Measurements from ENCODE around the gene ATP10B.

The ATP10B gene

GRCh38 chr5:160555581-160555970, 296.4 kb downstream of the ATP10B start:
- DNase-seq (ENCODE audit: low read depth) = no peak

GRCh38 chr5:160550075-160550474, 301.9 kb downstream of the ATP10B start:
- DNase-seq (ENCODE audit: low read depth) = no peak

- peak; percentile 25 for DNase-seq (ENCODE audit: low read depth)
Observed at GRCh38 chr5:160548949-160549645, 302.9 kb downstream of the ATP10B start.

GRCh38 chr5:160547872-160548271, 304.1 kb downstream of the ATP10B start:
- DNase-seq (ENCODE audit: low read depth) = no peak

- DNase-seq (ENCODE audit: low read depth) = no peak
Observed at GRCh38 chr5:160547061-160547460, 304.9 kb downstream of the ATP10B start.

- no peak for DNase-seq (ENCODE audit: low read depth)
Observed at GRCh38 chr5:160545832-160546231, 306.2 kb downstream of the ATP10B start.

GRCh38 chr5:160543395-160543794, 308.6 kb downstream of the ATP10B start:
- DNase-seq (ENCODE audit: low read depth) = no peak

GRCh38 chr5:160542840-160543239, 309.2 kb downstream of the ATP10B start:
- no peak for DNase-seq (ENCODE audit: low read depth)

GRCh38 chr5:160542281-160542680, 309.7 kb downstream of the ATP10B start:
- DNase-seq (ENCODE audit: low read depth) = no peak

GRCh38 chr5:160539431-160539830, 312.6 kb downstream of the ATP10B start:
- DNase-seq (ENCODE audit: low read depth) = no peak

GRCh38 chr5:160537940-160538339, 314.1 kb downstream of the ATP10B start:
- DNase-seq (ENCODE audit: low read depth) = no peak

GRCh38 chr5:160537116-160537515, 314.9 kb downstream of the ATP10B start:
- DNase-seq (ENCODE audit: low read depth) = no peak

- no peak for DNase-seq (ENCODE audit: low read depth)
Observed at GRCh38 chr5:160534914-160535313, 317.1 kb downstream of the ATP10B start.

GRCh38 chr5:160534125-160534524, 317.9 kb downstream of the ATP10B start:
- DNase-seq (ENCODE audit: low read depth) = no peak

- DNase-seq (ENCODE audit: low read depth) = no peak
Observed at GRCh38 chr5:160525471-160526261, 326.3 kb downstream of the ATP10B start.

- DNase-seq (ENCODE audit: low read depth) = no peak
Observed at GRCh38 chr5:160524827-160525226, 327.2 kb downstream of the ATP10B start.

GRCh38 chr5:160523502-160524163, 328.4 kb downstream of the ATP10B start:
- no peak for DNase-seq (ENCODE audit: low read depth)

GRCh38 chr5:160521392-160521663, 330.7 kb downstream of the ATP10B start:
- no peak for DNase-seq (ENCODE audit: low read depth)

- no peak for DNase-seq (ENCODE audit: low read depth)
Observed at GRCh38 chr5:160520609-160521391, 331.2 kb downstream of the ATP10B start.

- DNase-seq (ENCODE audit: low read depth) = no peak
Observed at GRCh38 chr5:160516696-160517530, 335.1 kb downstream of the ATP10B start.

- no peak for DNase-seq (ENCODE audit: low read depth)
Observed at GRCh38 chr5:160514866-160515265, 337.1 kb downstream of the ATP10B start.

- no peak for DNase-seq (ENCODE audit: low read depth)
Observed at GRCh38 chr5:160514191-160514590, 337.8 kb downstream of the ATP10B start.
